Gastroesophageal sphincter (tissue), 3 donors: Measurements from ENCODE around the gene C19orf67.
A peak's percentile ranks its signal among the peaks of the same experiment; 100 is the strongest.

Source experiments
- CTCF ChIP-seq, 4 experiments: fragments of 200-600 bp in 2 of 4; fragments of 450-650 bp in 2 of 4; sonication (generic) in 1 of 4; IDR thresholded peaks; one replicate each; pipeline ENCODE4 v1.5.1; 2017 to 2019; ENCODE audit warnings: antibody characterized with exemption in 4 of 4, mild to moderate bottlenecking in 2 of 4, moderate library complexity in 2 of 4
- POLR2A ChIP-seq, 2 donors: fragments of 450-650 bp; IDR thresholded peaks; one replicate each; pipeline ENCODE4 v1.6.1; 2017; ENCODE audit warnings: antibody characterized with exemption in 2 of 2, mild to moderate bottlenecking in 2 of 2, moderate library complexity in 1 of 2
- POLR2AphosphoS5 ChIP-seq: sonication (generic); formaldehyde crosslinking; IDR thresholded peaks from one replicate; pipeline ENCODE4 v1.6.1; 2017; ENCODE audit warnings: antibody characterized with exemption

GRCh38 chr19:14031719-14032480 is 53.7 kb downstream of the C19orf67 start, which contains the start of gene IL27RA:
- TF ChIP-seq POLR2A (IDR thresholded peaks at IDR 0.05) (peak in 1 of 2 donors; percentile 22), CTCF (IDR thresholded peaks at IDR 0.05) (peak in 3 of 4 experiments; percentile 30 to 53 (median 45)), POLR2AphosphoS5 (no peak)
